Panc1 (cell line): ENCODE results near the gene LONP2. TPM values are rescaled to one million over a fixed set of nuclear protein-coding genes. Genes with fewer than 3 reads are reported as not detected.

Experiments used
- ATAC-seq: fragments of 200-7000 bp; cut with Tn5 transposase; 2 replicates; pipeline ENCODE4 v1.9.1; 2020; ENCODE audit warnings: mild to moderate bottlenecking, moderate library complexity
- BruUV-seq: library from RNA; stranded (reverse); fragments of 400-500 nt; replicated peaks from 2 replicates; lab custom pipeline; 2021; lab: Mats Ljungman, UMichigan
- CTCF ChIA-PET: fragments of 300-600 bp; sonication (Branson Sonifier 250); formaldehyde crosslinking; loops from one replicate; lab custom pipeline; 2022; ENCODE audit warnings: antibody characterized with exemption; lab: Charles Lee
- POLR2A ChIA-PET: fragments of 300-600 bp; sonication (Branson Sonifier 250); formaldehyde crosslinking; loops from one replicate; lab custom pipeline; 2022; ENCODE audit warnings: antibody characterized with exemption; lab: Charles Lee
- DNase-seq: peaks from one replicate; pipeline ENCODE4 v3.0.0-alpha.2; 2010; ENCODE audit warnings: low read depth, low spot score
- H3K27ac ChIP-seq: 2 replicates; pipeline ENCODE4 v1.5.1; 2011; ENCODE audit warnings: mild to moderate bottlenecking, low read length, inconsistent platforms
- H3K27me3 ChIP-seq: fragments of 200-500 bp; sonication (Bioruptor generic); 2 replicates; pipeline ENCODE4 v1.6.0; 2014; ENCODE audit warnings: low read length, inconsistent platforms; ENCODE audit not compliant: control insufficient read depth, insufficient read depth
- H3K36me3 ChIP-seq: fragments of 200-500 bp; sonication (Bioruptor generic); 2 replicates; pipeline ENCODE4 v1.5.1; 2014; ENCODE audit warnings: inconsistent platforms, mild to moderate bottlenecking, low read length, moderate library complexity; ENCODE audit not compliant: control insufficient read depth, insufficient read depth
- H3K4me1 ChIP-seq: 2 replicates; pipeline ENCODE4 v1.5.1; 2011; ENCODE audit warnings: inconsistent platforms, mild to moderate bottlenecking, low read length, moderate library complexity; ENCODE audit not compliant: control insufficient read depth, insufficient read depth
- H3K4me3 ChIP-seq, 2 experiments: 2 replicates each; pipeline ENCODE4 v1.5.1; 2011 to 2012; ENCODE audit warnings: low read depth in 2 of 2, low read length in 2 of 2, mild to moderate bottlenecking in 2 of 2, inconsistent platforms in 1 of 2, moderate library complexity in 1 of 2
- H3K9me3 ChIP-seq: fragments of 200-500 bp; sonication (Bioruptor generic); 2 replicates; pipeline ENCODE4 v1.5.1; 2014; ENCODE audit warnings: low read depth, mild to moderate bottlenecking, inconsistent platforms, low read length, moderate library complexity; ENCODE audit not compliant: control insufficient read depth, insufficient read depth
- CTCF ChIP-seq: fragments of 450-650 bp; IDR thresholded peaks from 2 replicates; pipeline ENCODE4 v1.5.1; 2017; ENCODE audit warnings: mild to moderate bottlenecking
- POLR2AphosphoS5 ChIP-seq: IDR thresholded peaks from 2 replicates; pipeline ENCODE4 v1.6.1; 2012; ENCODE audit warnings: mild to moderate bottlenecking, low read depth, low read length, moderate library complexity
- REST ChIP-seq, 2 experiments: IDR thresholded peaks; 2 replicates each; pipeline ENCODE4 v1.6.1; 2011 to 2012; ENCODE audit warnings: low read depth in 2 of 2, control low read depth in 1 of 2, low read length in 1 of 2, mild to moderate bottlenecking in 1 of 2, moderate library complexity in 1 of 2; ENCODE audit not compliant: insufficient read depth in 1 of 2
- SIN3A ChIP-seq: IDR thresholded peaks from 2 replicates; pipeline ENCODE4 v1.6.1; 2012; ENCODE audit warnings: low read depth, mild to moderate bottlenecking, low read length, moderate library complexity, borderline replicate concordance; ENCODE audit not compliant: insufficient read depth
- TCF7L2 ChIP-seq: IDR thresholded peaks from 2 replicates; pipeline ENCODE4 v1.6.1; 2011; ENCODE audit warnings: mild to moderate bottlenecking, low read depth, low read length, inconsistent platforms
- in situ Hi-C: cut with HindIII; loops from 2 replicates; pipeline ENCODE4 v1.10.0; 2016; ENCODE audit warnings: low sequenced_read_pairs, low pct_unique_long_range_greater_than_20kb
- intact Hi-C: fragments of 100-400 bp; cut with micrococcal nuclease; formaldehyde crosslinking; loops from one replicate; pipeline ENCODE4 v1.10.0; 2022; ENCODE audit not compliant: unreplicated experiment
- total RNA-seq: library from RNA; stranded (reverse); gene quantifications from one replicate; pipeline ENCODE4 v1.2.1, GENCODE V29; 2021; ENCODE audit not compliant: unreplicated experiment

Gene LONP2
- total RNA-seq, 1 experiment from 2014 or later, result 22.9 TPM

- CTCF ChIA-PET, result no interaction called here
- POLR2A ChIA-PET, result no interaction called here
- H3K4me1 ChIP-seq, result no peaks in the 10 kb centered on the region
- in situ Hi-C loops (no loop called here), intact Hi-C loops (no loop called here)
- no peak overlapping the region for H3K4me3 ChIP-seq
- no peak overlapping the region for H3K27ac ChIP-seq
- no peaks in the 10 kb centered on the region for H3K27me3 ChIP-seq
- TF ChIP-seq TCF7L2, result no peak
- DNase-seq (no peak), ATAC-seq (no peak)
- H3K36me3 ChIP-seq, result no peaks in the 10 kb centered on the region
- no TSS peak for BruUV-seq
- H3K9me3 ChIP-seq, result no peaks in the 10 kb centered on the region
These were observed 7.9 kb downstream of the LONP2 start for GRCh38 chr16:48252013-48252412.

- DNase-seq (no peak), ATAC-seq (no peak)
- ChIA-PET POLR2A (interaction anchor here (0.7 kb wide), 1 partner anchor 8 kb away, joined by 3 read pairs; no protein-coding TSS in a partner anchor), CTCF (no interaction called here)
- no TSS peak for BruUV-seq
- in situ Hi-C loops (no loop called here), intact Hi-C loops (no loop called here)
- TF ChIP-seq CTCF, result no peak
- TF ChIP-seq SIN3A, result no peak
- TF ChIP-seq REST (IDR thresholded peaks at IDR 0.05; ENCODE audit: insufficient read depth in 1 of 2, low read depth in 2 of 2, low read length in 1 of 2), result no peak
- TF ChIP-seq TCF7L2, result no peak
- no peak for TF ChIP-seq POLR2AphosphoS5
- Histone ChIP-seq H3K36me3 (peaks cover 10% of the 10 kb centered on the region), H3K27me3 (no peaks in the 10 kb centered on the region), H3K9me3 (no peaks in the 10 kb centered on the region), H3K4me3 (no peak overlapping the region), H3K27ac (no peak overlapping the region), H3K4me1 (no peaks in the 10 kb centered on the region)
These were observed 12.6 kb downstream of the LONP2 start for GRCh38 chr16:48256579-48257177.

- no peak for ATAC-seq
- Histone ChIP-seq H3K4me1 (no peaks in the 10 kb centered on the region), H3K27ac (no peak overlapping the region), H3K36me3 (peaks cover 18% of the 10 kb centered on the region), H3K9me3 (no peaks in the 10 kb centered on the region), H3K4me3 (no peak overlapping the region), H3K27me3 (no peaks in the 10 kb centered on the region)
- in situ Hi-C loops (no loop called here), intact Hi-C loops (no loop called here)
- CTCF ChIA-PET, result no interaction called here
- no TSS peak for BruUV-seq
- DNase-seq, result no peak
- POLR2A ChIA-PET, result no interaction called here
- TF ChIP-seq REST (IDR thresholded peaks at IDR 0.05; ENCODE audit: insufficient read depth in 1 of 2, low read depth in 2 of 2, low read length in 1 of 2), result no peak
These were observed 17.5 kb downstream of the LONP2 start for GRCh38 chr16:48261569-48261968.
